Stimulated activated CD8-positive, alpha-beta memory T cell treated with anti-CD3 and anti-CD28 coated beads, Interleukin-4, amount 100 ng/mL, for 48 hours (primary cell): ENCODE measurements around the gene EFS.
"Not testable (repeated sequence)": the region's sequence is repeated elsewhere in the genome, so short reads cannot be mapped to it uniquely, and the experiment has no call there.

ENCODE experiments used
- DNase-seq: peaks from one replicate; pipeline ENCODE4 v3.0.0-alpha.2; 2020

EFS gene

GRCh38 chr14:23356662-23357061 is 8.3 kb downstream of the EFS start:
- DNase-seq = no peak

GRCh38 chr14:23355871-23356435 is 9.0 kb downstream of the EFS start:
- no peak for DNase-seq

- DNase-seq = no peak
Measured at GRCh38 chr14:23354990-23355389, 10.0 kb downstream of the EFS start.

GRCh38 chr14:23353433-23353780 is 11.6 kb downstream of the EFS start:
- no peak for DNase-seq

GRCh38 chr14:23352506-23353432 is 12.2 kb downstream of the EFS start, which contains the start of gene SLC22A17:
Gene SLC22A17 (minus strand): TSS chr14:23352887.
- DNase-seq = peak; percentile 59

GRCh38 chr14:23351681-23352505 is 13.1 kb downstream of the EFS start:
- no peak for DNase-seq

GRCh38 chr14:23349156-23349845 is 15.7 kb downstream of the EFS start:
- DNase-seq = no peak

- DNase-seq = no peak
Measured at GRCh38 chr14:23348297-23348655, 16.7 kb downstream of the EFS start.

- no peak for DNase-seq
Measured at GRCh38 chr14:23347406-23348296, 17.3 kb downstream of the EFS start.

- no peak for DNase-seq
Measured at GRCh38 chr14:23346693-23347405, 18.1 kb downstream of the EFS start.

GRCh38 chr14:23345987-23346692 is 18.8 kb downstream of the EFS start:
- no peak for DNase-seq

GRCh38 chr14:23344481-23344880 is 20.5 kb downstream of the EFS start:
- DNase-seq = no peak

GRCh38 chr14:23339506-23340268 is 25.3 kb downstream of the EFS start:
- DNase-seq = no peak

- DNase-seq = no peak
Measured at GRCh38 chr14:23335623-23336022, 29.3 kb downstream of the EFS start.

- peak; percentile 74 for DNase-seq
Measured at GRCh38 chr14:23327947-23328744, 36.8 kb downstream of the EFS start.

GRCh38 chr14:23326491-23327332 is 38.3 kb downstream of the EFS start:
- no peak for DNase-seq

GRCh38 chr14:23325746-23326145 is 39.2 kb downstream of the EFS start:
- not testable (repeated sequence) for DNase-seq

- no peak for DNase-seq
Measured at GRCh38 chr14:23324993-23325392, 40.0 kb downstream of the EFS start.
